ENCODE data around the gene FTO.

- TF ChIP-seq, protein P1, sequence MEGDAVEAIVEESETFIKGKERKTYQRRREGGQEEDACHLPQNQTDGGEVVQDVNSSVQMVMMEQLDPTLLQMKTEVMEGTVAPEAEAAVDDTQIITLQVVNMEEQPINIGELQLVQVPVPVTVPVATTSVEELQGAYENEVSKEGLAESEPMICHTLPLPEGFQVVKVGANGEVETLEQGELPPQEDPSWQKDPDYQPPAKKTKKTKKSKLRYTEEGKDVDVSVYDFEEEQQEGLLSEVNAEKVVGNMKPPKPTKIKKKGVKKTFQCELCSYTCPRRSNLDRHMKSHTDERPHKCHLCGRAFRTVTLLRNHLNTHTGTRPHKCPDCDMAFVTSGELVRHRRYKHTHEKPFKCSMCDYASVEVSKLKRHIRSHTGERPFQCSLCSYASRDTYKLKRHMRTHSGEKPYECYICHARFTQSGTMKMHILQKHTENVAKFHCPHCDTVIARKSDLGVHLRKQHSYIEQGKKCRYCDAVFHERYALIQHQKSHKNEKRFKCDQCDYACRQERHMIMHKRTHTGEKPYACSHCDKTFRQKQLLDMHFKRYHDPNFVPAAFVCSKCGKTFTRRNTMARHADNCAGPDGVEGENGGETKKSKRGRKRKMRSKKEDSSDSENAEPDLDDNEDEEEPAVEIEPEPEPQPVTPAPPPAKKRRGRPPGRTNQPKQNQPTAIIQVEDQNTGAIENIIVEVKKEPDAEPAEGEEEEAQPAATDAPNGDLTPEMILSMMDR (IDR thresholded peaks at IDR 0.05 in 4 of 5, conservative IDR thresholded peaks at IDR 0.05 in 1 of 5): no peak
- no peak for TF ChIP-seq POLR2A (IDR thresholded peaks at IDR 0.05)
Measured at GRCh38 chr16:54165912-54166865, 462.2 kb downstream of the FTO start.

Data from gastrocnemius medialis (tissue), 4 donors.